RWPE2 (cell line): ENCODE results near the gene CYP4A22.

Experiments used
- ATAC-seq: fragments of 200-7000 bp; cut with Tn5 transposase; 3 replicates; pipeline ENCODE4 v1.9.1; 2021; ENCODE audit warnings: low read depth
- DNase-seq: peaks from one replicate; pipeline ENCODE4 v3.0.0-alpha.2; 2020; ENCODE audit warnings: low spot score
- H3K27ac ChIP-seq: fragments of 450-650 bp; 2 replicates; pipeline ENCODE4 v1.5.1; 2017; ENCODE audit warnings: mild to moderate bottlenecking; ENCODE audit not compliant: poor library complexity, severe bottlenecking
- H3K27me3 ChIP-seq: fragments of 250-450 bp; sonication (Bioruptor Pico); 2 replicates; pipeline ENCODE4 v1.5.1; 2021; ENCODE audit warnings: mild to moderate bottlenecking, moderate library complexity; ENCODE audit not compliant: insufficient read depth, poor library complexity, severe bottlenecking
- H3K36me3 ChIP-seq: fragments of 250-450 bp; sonication (Bioruptor Pico); 2 replicates; pipeline ENCODE4 v1.5.1; 2020; ENCODE audit warnings: low read depth, mild to moderate bottlenecking, moderate library complexity
- H3K4me1 ChIP-seq: fragments of 250-450 bp; sonication (Bioruptor Pico); 2 replicates; pipeline ENCODE4 v1.5.1; 2021; ENCODE audit warnings: mild to moderate bottlenecking, moderate library complexity; ENCODE audit not compliant: insufficient read depth, poor library complexity, severe bottlenecking
- H3K4me3 ChIP-seq: fragments of 250-450 bp; sonication (Bioruptor Pico); 2 replicates; pipeline ENCODE4 v1.5.1; 2021; ENCODE audit warnings: mild to moderate bottlenecking, moderate library complexity; ENCODE audit not compliant: severe bottlenecking
- H3K9me3 ChIP-seq: fragments of 250-450 bp; sonication (Bioruptor Pico); 2 replicates; pipeline ENCODE4 v1.5.1; 2021; ENCODE audit warnings: mild to moderate bottlenecking, moderate library complexity; ENCODE audit not compliant: severe bottlenecking
- CTCF ChIP-seq: fragments of 450-650 bp; IDR thresholded peaks from one replicate; pipeline ENCODE4 v1.5.1; 2017; ENCODE audit warnings: mild to moderate bottlenecking, moderate library complexity; ENCODE audit not compliant: poor library complexity, severe bottlenecking

CYP4A22 gene

GRCh38 chr1:47186267-47187185 is 49.3 kb downstream of the CYP4A22 start:
- peaks cover 10% of the 10 kb centered on the region for H3K4me1 ChIP-seq
- no peaks in the 10 kb centered on the region for H3K9me3 ChIP-seq
- TF ChIP-seq CTCF = no peak
- H3K27me3 ChIP-seq = no peaks in the 10 kb centered on the region
- DNase-seq (peak; percentile 30), ATAC-seq (no peak)
- no peak overlapping the region for H3K4me3 ChIP-seq
- H3K27ac ChIP-seq = no peak overlapping the region
- H3K36me3 ChIP-seq = no peaks in the 10 kb centered on the region

GRCh38 chr1:47187231-47187925 is 50.1 kb downstream of the CYP4A22 start:
- Histone ChIP-seq H3K4me1 (peaks cover 10% of the 10 kb centered on the region), H3K4me3 (no peak overlapping the region), H3K27ac (no peak overlapping the region), H3K9me3 (no peaks in the 10 kb centered on the region), H3K36me3 (no peaks in the 10 kb centered on the region), H3K27me3 (no peaks in the 10 kb centered on the region)
- DNase-seq (peak; percentile 53), ATAC-seq (no peak)
- no peak for TF ChIP-seq CTCF

DNA sequence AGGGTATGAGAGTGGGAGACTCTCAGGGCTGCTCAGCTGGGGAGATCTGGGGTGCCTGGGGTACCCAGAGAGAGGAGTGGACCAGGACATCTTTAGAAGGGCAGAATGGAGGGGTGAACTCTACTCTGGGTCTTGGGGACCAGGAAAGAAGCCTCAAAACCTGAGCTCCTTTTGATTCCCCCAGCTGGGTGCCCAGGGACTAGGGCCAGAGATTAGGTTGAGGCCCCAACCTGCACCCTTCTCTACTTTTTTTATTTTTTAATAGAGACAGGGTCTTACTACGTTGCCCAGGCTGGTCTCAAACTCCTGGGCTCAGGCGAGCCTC is 50.6 kb downstream of the CYP4A22 start:
- peaks cover 10% of the 10 kb centered on the region for H3K4me1 ChIP-seq
- H3K4me3 ChIP-seq = no peak overlapping the region
- no peaks in the 10 kb centered on the region for H3K36me3 ChIP-seq
- no peaks in the 10 kb centered on the region for H3K27me3 ChIP-seq
- H3K9me3 ChIP-seq = no peaks in the 10 kb centered on the region
- DNase-seq (peak; percentile 11), ATAC-seq (no peak)
- no peak overlapping the region for H3K27ac ChIP-seq
- TF ChIP-seq CTCF = no peak

- no peaks in the 10 kb centered on the region for H3K27me3 ChIP-seq
- no peaks in the 10 kb centered on the region for H3K9me3 ChIP-seq
- no peak for TF ChIP-seq CTCF
- H3K4me1 ChIP-seq = peaks cover 10% of the 10 kb centered on the region
- ATAC-seq = no peak
- H3K27ac ChIP-seq = no peak overlapping the region
- no peak overlapping the region for H3K4me3 ChIP-seq
- H3K36me3 ChIP-seq = no peaks in the 10 kb centered on the region
- peak; percentile 10 for DNase-seq
Measured at GRCh38 chr1:47188791-47189785, 51.8 kb downstream of the CYP4A22 start.
